Mammary epithelial cell (primary cell): ENCODE data around the gene TAF15.

Experiments used
- CTCF ChIP-seq, 2 donors: IDR thresholded peaks in 1 of 2; conservative IDR thresholded peaks in 1 of 2; 2 replicates each; pipeline ENCODE4 v1.5.1; 2011 to 2012; ENCODE audit warnings: inconsistent platforms in 2 of 2, low read length in 2 of 2, mild to moderate bottlenecking in 2 of 2, control low read depth in 1 of 2, low read depth in 1 of 2; ENCODE audit not compliant: insufficient read depth in 1 of 2; ENCODE audit errors: extremely low read depth in 1 of 2
- EZH2 ChIP-seq: IDR thresholded peaks from 2 replicates; pipeline ENCODE4 v1.6.1; 2012; ENCODE audit warnings: low read length, inconsistent platforms, borderline replicate concordance

DNA sequence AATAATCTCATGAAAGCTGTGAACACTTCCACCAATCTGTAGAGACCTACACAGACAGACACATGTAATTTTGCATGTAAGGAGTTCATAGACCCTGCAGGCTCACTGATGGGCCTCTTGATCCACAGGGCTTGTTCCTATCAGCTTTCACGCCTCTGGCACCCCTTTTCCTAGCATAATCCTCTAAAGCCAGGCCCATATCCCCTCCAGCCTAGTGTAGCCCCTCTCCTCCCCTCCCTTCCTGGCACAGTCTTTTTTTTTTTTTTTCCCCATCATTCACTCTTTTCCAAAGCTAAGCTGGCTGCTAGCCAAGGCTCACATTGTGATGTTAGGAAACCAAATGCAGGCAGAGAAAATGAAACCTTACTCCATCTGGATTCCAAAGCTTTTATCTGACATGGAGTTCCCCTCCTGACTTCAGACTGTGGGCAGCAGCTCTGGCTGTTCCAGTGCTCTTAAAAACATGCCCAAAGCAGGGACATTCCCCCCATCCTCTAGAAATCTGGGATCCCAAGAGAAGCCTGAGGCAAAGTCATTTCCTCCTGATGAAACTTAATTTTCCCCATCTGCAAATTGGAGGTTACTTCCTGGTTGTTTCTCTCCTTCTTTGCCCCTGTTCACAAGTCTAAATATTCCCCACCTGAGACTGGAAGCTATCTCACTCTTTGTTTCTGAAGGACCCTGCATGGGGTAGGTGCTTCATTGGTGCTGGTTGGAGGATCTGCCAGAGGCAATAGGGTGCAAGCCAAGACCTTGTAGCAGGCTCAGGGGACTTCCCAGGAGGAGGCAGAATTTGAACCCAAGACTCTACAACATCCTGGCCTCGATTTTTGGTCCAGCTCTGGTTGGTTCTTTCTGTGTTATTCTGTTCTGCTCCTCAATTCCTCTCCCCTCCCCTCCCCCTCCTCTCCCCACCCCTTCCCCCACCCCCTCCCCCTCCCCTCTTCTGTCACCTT lies 80.8 kb downstream of the TAF15 start:
- TF ChIP-seq CTCF (conservative IDR thresholded peaks at IDR 0.05 in 1 of 2, IDR thresholded peaks at IDR 0.05 in 1 of 2; ENCODE audit: extremely low read depth in 1 of 2, insufficient read depth in 1 of 2, low read depth in 1 of 2, low read length in 2 of 2) (no peak), EZH2 (no peak)
